Epidermal melanocyte (primary cell): ENCODE measurements around the gene PTPRT.
"Not testable (repeated sequence)": the region's sequence is repeated elsewhere in the genome, so short reads cannot be mapped to it uniquely, and the experiment has no call there.

Source experiments
- DNase-seq: peaks from one replicate; pipeline ENCODE4 v3.0.0; 2011; ENCODE audit warnings: low spot score; ENCODE audit not compliant: insufficient read length

The PTPRT gene

DNA sequence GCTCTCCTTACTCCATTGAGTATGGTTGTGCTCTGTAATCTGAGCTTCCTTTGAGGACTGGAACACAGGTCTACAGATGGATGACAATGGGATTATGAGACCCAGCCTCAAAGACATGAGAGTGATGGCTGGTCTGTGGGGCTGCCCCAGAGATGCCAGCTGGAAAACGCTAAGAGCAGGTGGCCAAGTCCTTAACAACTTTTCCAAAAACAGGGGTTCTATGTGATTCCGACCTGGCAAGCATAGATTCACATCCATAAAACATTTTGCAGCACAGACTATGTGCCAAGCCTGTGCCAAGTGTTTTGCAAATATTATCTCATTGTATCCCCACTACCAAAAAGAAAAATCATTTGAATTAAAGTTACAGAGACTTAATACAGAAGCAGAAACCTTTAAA lies 270.4 kb downstream of the PTPRT start:
- DNase-seq = no peak

DNA sequence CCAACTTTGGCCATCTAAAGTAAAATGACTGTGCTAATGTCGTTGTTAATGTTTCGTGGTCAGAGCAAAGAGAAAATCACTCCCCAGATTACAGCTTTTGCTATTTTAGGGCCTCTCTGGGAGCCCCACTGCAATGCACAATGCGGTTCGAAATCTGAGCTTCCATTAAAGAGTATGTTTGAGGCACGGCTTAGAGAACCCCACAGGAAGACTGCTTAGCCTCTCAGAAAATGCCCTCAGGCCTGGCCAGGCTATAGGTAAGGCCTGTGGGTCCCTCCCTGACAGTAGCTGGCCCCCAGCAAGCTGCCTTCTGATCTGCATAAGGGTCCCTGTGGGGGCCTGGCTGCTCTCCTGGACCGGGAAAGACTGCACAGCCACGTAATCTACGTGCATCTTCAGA lies 274.6 kb downstream of the PTPRT start:
- no peak for DNase-seq

DNA sequence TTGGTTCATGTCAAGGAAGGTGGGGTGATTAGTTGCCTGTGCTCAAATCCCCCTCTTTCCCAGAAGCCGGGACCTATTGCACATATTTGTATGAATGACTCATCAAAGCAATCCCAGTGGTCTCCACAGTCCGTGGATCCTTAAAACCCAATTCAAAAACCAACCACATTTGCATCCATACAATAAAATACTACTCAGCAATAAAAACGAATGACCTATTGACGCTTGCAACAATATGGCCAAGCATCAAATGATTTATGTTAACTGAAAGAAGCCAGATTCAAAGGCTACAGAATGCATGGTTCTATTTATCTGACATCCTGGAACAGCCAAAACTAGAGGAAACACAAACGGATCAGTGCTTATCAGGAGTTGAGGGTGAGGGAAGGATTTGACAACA lies 275.4 kb downstream of the PTPRT start:
- no peak for DNase-seq

DNA sequence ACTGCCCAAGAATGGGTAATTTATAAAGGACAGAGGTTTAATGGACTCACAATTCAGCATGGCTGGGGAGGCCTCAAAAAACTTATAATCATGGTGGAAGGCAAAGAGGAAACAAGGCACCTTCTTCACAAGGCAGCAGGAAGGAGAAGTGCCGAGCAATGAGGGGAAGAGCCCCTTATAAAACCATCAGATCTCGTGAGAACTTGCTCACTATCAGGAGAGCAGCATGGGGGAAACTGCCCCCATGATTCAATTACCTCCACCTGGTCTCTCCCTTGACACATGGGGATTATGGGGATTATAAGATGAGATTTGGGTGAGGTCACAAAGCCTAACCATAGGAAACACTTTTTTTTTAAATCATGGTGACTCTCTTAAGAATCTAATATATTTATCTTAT lies 278.9 kb downstream of the PTPRT start:
- DNase-seq = not testable (repeated sequence)

DNA sequence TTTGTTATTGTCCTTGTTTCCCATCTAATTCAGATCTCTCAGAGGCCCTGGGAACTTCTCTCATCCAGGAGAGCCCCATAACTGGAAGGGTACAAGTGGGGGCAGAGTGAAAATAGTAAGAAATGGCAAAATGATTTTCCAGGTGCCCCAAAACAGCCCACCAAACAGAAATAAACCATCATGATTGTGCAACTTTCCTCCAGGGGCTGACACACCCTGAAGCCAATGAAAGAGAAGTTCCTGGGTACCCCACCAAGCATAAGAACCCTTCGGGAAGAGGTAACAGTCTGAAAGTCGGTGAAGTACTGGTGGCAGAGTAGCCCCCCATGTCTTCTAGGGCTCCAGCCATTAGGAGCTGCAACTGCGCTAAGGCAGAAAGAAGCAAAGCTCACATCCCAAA lies 282.0 kb downstream of the PTPRT start:
- DNase-seq = no peak

DNA sequence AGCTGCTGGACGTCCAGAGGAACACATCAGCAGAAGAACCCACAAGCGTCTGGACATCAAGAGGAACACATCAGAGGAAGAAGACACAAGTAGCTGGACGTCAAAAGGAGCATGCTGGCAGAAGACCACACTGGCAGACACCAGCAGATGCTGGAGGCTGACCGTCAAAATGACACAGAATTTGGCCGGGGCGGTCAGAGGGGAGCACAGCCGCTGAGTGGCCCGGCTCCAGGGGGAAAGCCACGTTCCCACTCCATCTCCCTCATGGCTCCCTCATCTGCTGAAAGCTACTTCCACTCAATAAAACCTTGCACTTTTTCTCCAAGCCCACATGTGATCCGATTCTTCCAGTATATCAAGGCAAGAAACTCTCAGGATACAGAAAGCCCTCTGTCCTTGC lies 283.6 kb downstream of the PTPRT start:
- no peak for DNase-seq

DNA sequence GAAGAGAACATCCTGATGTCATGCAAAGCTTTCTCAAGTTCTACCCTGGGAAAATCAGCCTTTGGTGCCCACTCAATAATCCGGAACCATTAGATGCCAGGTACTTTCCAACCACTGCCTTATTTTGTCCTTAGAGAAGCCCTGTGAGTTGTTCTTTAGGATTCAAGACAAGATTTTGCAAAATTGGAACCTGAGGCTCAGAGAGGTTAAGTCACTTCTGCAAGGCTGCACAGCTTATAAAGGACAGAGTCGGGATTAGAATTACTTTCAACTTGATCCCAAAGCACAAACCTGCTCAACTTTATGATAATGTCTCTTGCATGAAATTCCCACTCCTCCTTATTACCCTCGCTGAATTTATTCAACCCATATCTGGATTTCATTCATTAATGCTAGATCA lies 287.2 kb downstream of the PTPRT start:
- DNase-seq = no peak

DNA sequence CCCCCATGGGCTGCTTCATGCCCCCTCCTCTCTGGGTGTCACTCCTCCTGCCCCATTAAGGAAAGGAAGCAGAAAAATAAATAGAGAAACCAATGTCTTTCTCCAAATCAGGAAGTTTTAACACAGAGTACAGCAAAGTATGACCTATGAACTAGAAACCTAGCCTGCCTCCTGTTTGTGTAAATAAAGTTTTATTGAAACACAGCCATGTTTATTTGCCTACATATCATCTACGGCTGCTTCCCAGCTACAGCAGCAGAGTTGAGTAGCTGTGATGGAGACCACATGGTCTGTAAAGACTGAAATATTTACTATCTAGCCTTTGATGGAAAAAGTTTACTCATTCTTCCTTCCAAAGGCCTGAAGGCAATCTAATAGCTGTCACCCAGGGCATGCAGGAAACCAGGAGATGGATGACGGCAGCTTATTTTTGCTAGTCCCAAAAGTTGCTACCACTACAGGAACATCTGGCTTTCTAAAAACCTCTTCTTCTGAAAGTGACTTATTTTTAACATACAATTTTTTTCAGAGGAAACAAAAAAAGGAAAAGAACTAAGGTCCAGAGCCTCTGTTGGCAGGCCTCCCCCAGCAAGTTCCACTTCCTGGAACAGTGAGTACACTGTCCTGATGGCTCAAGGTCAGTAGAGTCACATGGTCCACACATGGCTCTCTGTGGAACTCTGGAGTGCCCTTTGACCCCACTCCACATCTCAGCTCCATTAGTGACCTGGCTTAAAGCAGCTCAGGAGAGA lies 287.8 kb downstream of the PTPRT start:
- no peak for DNase-seq

DNA sequence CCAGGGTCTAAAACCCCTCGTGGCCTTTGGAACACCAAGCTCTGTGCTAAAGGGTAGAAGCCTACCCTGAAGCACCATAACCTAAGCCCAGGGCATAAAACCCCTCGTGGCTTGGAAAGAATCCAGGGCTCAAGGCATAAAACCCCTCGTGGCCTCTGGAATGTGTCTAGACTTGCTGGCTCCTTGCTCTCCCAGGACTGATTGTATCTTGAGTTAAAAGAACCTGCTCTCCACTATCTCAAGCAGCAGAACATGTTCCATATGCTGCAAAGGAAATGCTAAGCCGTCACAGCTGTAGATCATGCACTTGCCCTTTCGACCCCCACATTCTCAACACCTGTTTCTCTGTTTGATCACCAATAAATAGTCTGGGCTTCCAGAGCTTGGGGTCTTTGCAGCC lies 288.9 kb downstream of the PTPRT start:
- not testable (repeated sequence) for DNase-seq

DNA sequence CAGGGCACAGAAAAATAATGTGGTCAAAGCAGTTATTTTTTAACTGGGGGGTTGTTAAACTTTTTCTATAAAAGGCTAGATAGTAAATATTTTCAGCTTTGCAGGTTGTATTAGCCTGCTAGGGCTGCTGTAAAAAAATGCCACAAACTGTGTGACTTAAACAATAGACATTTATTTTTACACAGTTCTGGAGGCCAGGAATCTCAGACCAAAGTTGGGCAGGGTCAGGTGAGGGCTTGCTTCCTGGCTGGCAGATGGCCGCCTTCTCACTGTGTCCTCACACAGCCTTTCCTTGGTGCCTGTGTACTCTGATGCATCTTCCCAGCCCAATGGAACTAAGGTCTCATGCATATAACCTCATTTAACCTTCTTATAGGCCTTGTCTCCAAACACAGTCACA lies 294.7 kb downstream of the PTPRT start:
- DNase-seq = no peak

DNA sequence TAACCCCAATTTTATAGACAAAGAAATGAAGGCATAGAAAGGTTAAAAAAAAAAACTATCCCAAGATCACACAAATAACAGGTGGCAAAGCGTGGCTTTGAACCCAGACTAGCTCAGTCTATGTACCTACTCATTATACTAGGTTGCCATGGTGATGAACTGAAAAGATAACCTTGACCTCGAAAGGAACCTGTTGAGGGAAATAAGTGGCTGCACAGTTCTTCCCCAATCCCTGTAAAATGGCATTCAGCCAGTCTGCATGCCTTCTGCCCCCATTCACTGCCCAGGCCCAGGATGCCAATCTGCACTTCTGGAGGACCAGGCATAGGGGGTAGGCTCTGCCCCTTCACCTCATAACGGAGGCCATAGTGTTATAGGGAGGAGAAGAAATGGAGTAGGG lies 295.2 kb downstream of the PTPRT start:
- DNase-seq = no peak

DNA sequence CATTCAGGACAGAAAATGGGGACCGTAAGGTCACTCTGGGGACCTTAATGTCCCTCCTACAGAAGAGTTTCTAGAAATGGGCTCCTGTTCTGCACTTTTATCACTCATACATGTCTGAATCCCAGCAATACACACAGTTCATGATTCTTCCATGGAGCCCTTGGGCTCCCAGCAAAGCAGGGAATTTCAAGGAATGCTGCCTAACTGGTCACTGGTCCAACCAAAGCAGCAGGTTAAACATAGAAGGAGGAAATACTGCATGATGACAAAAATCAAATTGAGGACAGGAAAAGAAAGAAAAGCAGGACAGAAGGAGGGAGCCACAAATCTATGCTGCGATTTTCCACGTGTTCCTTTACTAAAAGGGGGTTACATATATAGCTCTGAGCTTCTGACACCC lies 300.2 kb downstream of the PTPRT start:
- DNase-seq = no peak

DNA sequence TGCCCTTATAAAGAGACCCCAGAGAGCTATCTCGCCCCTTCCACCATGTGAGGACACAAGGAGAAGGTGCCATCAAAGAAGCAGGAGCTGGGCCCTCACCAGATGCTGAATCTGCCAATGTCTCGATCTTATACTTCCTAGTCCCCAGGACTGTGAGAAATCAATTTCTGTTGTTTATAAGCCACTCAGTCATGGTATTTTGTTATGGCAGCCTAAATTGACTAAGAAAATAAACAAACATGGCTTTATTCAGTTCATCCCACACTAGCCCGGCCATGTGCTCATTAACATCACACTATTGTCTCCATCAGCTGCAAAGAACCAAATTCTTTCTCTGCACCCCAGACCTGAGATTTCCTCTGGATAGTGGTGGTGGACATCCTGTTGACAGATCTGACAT lies 302.4 kb downstream of the PTPRT start:
- no peak for DNase-seq

DNA sequence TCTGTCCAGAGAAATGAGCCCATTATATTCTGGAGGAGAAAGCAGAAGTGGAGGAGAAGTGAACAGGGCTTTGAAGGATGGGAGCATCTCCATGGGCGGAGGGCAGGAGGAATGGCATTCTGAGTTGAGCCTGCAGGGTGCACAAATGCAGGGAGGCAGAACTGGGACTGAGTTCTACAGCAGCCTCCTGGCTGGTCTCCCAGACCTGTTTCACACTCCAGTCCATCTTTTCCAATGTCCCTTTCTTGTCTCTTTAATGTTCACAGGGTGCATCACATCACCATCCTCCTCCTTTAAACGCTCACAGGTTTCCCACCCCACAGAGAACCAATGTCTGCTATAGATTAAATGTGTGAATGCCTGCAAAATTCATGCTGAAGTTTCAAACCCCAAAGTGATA lies 302.9 kb downstream of the PTPRT start:
- no peak for DNase-seq

DNA sequence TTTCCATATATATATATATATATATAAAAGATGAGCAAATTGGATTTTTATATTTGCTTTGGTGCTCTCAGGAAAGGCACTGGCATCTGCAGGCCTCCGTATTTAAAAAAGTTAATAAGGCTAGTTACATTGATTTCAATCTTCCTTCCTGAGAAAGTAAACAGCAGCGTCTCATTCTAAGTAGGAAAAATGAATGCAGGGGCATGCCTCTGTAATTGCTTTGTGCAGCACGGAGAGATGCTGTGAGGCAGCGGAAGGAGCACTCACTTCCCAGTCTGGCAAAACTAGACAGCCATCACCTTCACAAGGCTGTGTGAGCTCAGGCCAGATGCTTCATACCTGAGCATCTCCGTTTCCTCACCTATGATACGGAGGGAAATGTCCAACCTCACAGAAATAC lies 303.7 kb downstream of the PTPRT start:
- no peak for DNase-seq

DNA sequence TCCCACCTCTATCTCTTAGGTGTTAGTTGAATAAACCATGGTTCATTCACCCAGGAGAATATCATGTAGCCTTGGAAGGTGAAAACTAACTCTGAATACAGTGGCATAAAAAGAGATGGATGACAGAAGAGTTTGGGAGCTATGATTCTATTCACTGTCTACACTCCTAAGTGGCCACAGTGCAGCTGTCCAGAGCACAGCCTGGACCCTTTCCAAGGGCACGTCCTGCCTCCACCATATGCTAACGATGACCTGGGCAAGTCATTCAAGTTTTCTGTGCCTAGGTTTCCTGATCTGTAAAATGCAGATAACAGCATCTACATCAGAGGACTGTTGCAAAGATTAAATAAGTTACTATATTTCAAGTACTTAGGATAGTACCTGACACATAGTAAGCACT lies 314.1 kb downstream of the PTPRT start:
- DNase-seq = no peak

DNA sequence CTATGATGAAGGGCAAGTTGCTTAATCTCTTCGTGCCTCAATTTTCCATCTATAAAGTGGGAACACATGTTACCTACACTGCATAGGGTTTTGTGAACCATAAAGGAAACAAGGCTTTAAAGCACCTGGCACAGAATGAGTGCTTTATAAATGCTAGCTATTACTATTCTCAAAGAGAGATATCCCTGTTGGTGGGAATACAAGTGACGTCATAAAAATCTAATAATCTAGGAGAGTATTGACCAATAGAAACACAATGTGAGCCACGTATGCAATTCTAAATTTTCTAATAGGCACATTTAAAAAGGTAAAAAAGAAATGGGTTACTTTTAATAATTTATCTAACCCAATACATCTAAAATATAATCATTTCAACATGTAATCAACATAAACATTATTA lies 316.4 kb downstream of the PTPRT start:
- no peak for DNase-seq

DNA sequence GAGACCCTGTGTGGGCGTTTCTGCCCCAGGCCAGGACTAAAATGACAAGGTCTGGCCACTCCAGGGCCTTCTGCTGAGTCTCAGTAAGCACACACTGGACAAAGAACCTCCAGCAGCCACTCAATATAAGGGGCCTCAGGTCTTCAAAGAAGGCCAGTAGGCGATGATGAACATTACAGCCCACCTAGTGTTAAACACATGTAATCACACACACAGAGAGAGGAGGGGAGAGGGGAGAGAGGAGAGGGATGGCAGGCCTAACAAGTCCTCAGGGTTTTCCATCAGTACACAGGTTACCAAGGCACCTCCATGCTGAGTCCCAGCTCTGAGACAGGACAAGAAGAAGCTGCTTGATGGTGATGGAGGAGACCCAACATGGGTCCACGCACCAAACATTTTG lies 325.6 kb downstream of the PTPRT start:
- no peak for DNase-seq

DNA sequence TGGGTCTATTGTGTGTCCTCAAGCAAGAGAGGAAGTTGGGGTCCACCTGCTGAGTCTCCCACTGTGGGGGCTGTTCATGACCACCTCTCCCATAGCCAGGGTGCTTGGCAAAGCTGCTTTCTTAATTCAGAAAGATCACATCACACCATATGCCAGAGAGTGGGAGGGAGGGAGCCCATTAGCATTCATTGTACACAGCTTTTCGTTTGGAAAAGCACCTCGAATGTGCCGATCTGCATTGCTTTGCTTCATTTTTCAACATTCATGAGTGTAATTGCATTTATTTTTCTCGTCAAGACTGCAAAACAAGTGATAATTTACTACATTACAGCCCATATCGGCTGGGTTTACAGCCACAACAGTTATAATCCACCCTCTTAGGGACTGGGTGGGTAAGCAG lies 327.3 kb downstream of the PTPRT start:
- no peak for DNase-seq

DNA sequence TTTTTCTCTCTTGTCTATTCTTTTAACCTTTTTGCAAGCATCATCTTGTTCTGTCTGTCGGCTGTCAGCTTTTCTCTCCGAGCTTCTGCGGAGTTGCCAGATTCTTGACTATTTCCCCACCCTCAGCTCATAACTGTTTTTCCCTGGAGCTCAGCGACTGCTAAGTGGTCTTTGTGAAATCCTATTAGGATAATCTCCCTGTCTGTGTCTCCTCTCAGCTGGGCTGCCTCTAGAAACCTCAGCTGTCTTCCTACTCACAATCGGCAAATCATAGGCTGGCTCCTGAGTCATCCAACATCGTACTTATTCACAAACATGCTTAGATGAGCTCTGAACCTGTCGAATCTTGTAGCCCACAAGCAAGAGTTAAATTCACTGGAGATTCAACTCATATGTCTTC lies 332.3 kb downstream of the PTPRT start:
- no peak for DNase-seq

DNA sequence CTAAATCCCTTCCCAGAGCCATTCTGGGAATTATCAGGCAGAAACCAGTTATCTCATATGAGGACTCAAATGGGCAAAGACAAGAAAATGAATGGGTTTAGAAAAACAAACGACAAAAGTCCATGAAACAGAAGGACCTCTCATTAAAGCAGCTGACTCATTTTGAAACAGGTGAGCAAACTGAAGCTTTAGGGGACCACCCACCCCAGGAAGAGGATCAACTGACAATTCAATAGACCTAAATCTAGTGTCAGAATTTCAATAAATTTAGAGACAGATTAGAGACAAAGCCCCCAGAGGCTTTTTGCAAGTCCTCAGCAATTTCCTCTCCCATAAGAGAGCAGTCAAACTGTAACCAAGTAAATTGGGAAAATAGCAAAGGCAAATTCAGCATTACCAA lies 333.8 kb downstream of the PTPRT start:
- DNase-seq = no peak

DNA sequence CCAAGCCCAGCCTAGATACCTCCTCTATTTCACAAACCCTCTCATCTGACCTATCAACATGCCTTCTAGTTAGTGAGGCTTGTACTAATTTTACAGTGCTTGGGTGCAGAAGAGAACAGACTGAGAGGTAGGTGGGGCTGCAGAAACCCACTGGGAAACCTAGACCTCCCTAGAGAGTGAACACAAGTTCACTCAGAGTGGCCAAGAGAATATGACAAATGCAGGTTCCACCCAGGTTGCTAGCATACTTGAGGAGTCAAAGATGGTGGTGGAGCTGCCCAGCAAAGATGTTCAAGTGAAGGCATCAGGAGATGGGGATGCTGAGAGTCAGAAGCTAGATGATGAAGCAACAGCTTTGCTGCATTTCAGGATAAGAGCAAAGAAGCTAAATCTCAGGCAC lies 337.0 kb downstream of the PTPRT start:
- no peak for DNase-seq

DNA sequence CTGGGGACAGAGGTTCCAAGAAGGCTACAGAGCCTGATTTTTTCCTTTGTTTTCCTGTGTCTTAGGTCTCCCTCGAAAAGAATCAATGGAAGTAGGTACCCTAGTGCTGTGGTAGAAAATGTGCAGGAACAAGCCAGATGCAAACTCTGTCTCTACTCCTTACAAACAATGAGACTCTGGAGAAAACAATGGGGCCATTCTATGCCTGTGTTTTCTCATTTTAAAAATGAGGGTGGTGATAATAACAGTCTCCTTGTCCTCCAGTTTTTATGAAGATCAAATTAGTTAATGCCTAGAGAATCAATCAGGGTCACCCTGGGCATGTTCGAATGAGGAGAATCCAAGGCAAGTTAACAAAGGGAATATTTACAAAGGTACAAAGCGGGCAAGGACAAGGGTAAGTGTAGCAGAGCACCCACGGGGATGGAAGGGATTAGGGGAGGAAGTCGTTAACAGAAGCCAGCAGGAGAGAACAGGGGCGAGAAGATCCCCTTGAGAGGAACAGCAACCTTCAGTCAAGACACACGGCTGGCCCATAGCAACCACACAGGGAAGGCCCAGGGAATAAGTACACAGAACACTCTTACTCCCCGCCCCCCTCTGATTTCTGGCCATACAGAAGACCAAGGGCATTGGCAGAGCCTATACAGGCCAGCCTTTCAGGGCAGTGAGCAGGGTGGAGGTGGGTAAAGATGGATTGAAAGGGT lies 342.8 kb downstream of the PTPRT start:
- no peak for DNase-seq
